Uterus (tissue), 4 donors: Measurements from ENCODE around the gene MUCL1. TPM values are rescaled to one million over a fixed set of nuclear protein-coding genes. Genes with fewer than 3 reads are reported as not detected.
"Not testable (repeated sequence)": the region's sequence is repeated elsewhere in the genome, so short reads cannot be mapped to it uniquely, and the experiment has no call there.

Source experiments
- DNase-seq, 2 donors: peaks; one replicate each; pipeline ENCODE4 v3.0.0-alpha.2; 2019 to 2020
- H3K27ac ChIP-seq, 2 donors: fragments of 200-600 bp; sonication (generic); 1 replicate in 1 of 2; 2 replicates in 1 of 2; pipeline ENCODE4 v1.5.1; 2016 to 2018
- H3K27me3 ChIP-seq, 2 donors: fragments of 200-600 bp; sonication (generic); one replicate each; pipeline ENCODE4 v1.5.1; 2018 to 2019; ENCODE audit warnings: control low read depth in 1 of 2
- H3K36me3 ChIP-seq, 2 donors: fragments of 200-600 bp; sonication (generic); one replicate each; pipeline ENCODE4 v1.5.1; 2019; ENCODE audit warnings: control low read depth in 1 of 2
- H3K4me1 ChIP-seq, 2 donors: fragments of 200-600 bp; sonication (generic); one replicate each; pipeline ENCODE4 v1.5.1; 2018 to 2019; ENCODE audit warnings: control low read depth in 1 of 2
- H3K4me3 ChIP-seq, 2 donors: fragments of 200-600 bp; sonication (generic); 1 replicate in 1 of 2; 2 replicates in 1 of 2; pipeline ENCODE4 v1.5.1; 2018 to 2019; ENCODE audit warnings: mild to moderate bottlenecking in 1 of 2
- H3K9me3 ChIP-seq, 2 donors: fragments of 200-600 bp; sonication (generic); one replicate each; pipeline ENCODE4 v1.5.1; 2019; ENCODE audit warnings: control low read depth in 1 of 2
- POLR2A ChIP-seq, 2 donors: fragments of 450-650 bp; IDR thresholded peaks; one replicate each; pipeline ENCODE4 v1.6.1; 2016; ENCODE audit warnings: antibody characterized with exemption in 2 of 2, mild to moderate bottlenecking in 1 of 2, moderate library complexity in 1 of 2
- intact Hi-C: fragments of 100-400 bp; cut with DNase I; formaldehyde crosslinking; loops from one replicate; pipeline ENCODE4 v1.15.1; 2023; ENCODE audit warnings: low total_unique reads
- total RNA-seq, 4 donors: library from RNA; depleted of rRNA in 3 of 4; stranded (reverse); fragments of >200 nt in 3 of 4; gene quantifications; one replicate each; pipeline versions ENCODE4 v1.1.0 to v1.2.4, GENCODE V29; 2014 to 2023
- TF ChIP-seq, protein P1 (sequence below), 4 experiments: fragments of 200-600 bp in 2 of 4; fragments of 450-650 bp in 2 of 4; sonication (generic) in 2 of 4; IDR thresholded peaks; one replicate each; pipeline ENCODE4 v1.5.1; 2016 to 2019; ENCODE audit warnings: antibody characterized with exemption in 4 of 4, mild to moderate bottlenecking in 2 of 4, moderate library complexity in 1 of 4
- donor health status: DM: yes; HTN: yes; CAD: no.

Gene MUCL1
- total RNA-seq, 4 donors from 2014 or later: not detected

- H3K4me3 ChIP-seq: no peak overlapping the region
- intact Hi-C loops: no loop called here
- H3K4me1 ChIP-seq: no peaks in the 10 kb centered on the region
- TF ChIP-seq POLR2A (IDR thresholded peaks at IDR 0.05): no peak
- TF ChIP-seq, protein P1, sequence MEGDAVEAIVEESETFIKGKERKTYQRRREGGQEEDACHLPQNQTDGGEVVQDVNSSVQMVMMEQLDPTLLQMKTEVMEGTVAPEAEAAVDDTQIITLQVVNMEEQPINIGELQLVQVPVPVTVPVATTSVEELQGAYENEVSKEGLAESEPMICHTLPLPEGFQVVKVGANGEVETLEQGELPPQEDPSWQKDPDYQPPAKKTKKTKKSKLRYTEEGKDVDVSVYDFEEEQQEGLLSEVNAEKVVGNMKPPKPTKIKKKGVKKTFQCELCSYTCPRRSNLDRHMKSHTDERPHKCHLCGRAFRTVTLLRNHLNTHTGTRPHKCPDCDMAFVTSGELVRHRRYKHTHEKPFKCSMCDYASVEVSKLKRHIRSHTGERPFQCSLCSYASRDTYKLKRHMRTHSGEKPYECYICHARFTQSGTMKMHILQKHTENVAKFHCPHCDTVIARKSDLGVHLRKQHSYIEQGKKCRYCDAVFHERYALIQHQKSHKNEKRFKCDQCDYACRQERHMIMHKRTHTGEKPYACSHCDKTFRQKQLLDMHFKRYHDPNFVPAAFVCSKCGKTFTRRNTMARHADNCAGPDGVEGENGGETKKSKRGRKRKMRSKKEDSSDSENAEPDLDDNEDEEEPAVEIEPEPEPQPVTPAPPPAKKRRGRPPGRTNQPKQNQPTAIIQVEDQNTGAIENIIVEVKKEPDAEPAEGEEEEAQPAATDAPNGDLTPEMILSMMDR (IDR thresholded peaks at IDR 0.05): no peak
- H3K27me3 ChIP-seq: no peaks in the 10 kb centered on the region
- no peaks in the 10 kb centered on the region for H3K36me3 ChIP-seq
- H3K27ac ChIP-seq: no peak overlapping the region
- H3K9me3 ChIP-seq: no peaks in the 10 kb centered on the region
- DNase-seq: no peak
Measured at GRCh38 chr12:54870617-54871016, 16.3 kb downstream of the MUCL1 start.

GRCh38 chr12:54879150-54879549 is 24.8 kb downstream of the MUCL1 start:
- Histone ChIP-seq H3K4me1 (no peaks in the 10 kb centered on the region), H3K27ac (no peak overlapping the region), H3K9me3 (no peaks in the 10 kb centered on the region), H3K27me3 (no peaks in the 10 kb centered on the region), H3K4me3 (no peak overlapping the region), H3K36me3 (no peaks in the 10 kb centered on the region)
- intact Hi-C loops: no loop called here
- TF ChIP-seq, protein P1 (IDR thresholded peaks at IDR 0.05): no peak
- TF ChIP-seq POLR2A (IDR thresholded peaks at IDR 0.05): no peak
- no peak for DNase-seq

DNA sequence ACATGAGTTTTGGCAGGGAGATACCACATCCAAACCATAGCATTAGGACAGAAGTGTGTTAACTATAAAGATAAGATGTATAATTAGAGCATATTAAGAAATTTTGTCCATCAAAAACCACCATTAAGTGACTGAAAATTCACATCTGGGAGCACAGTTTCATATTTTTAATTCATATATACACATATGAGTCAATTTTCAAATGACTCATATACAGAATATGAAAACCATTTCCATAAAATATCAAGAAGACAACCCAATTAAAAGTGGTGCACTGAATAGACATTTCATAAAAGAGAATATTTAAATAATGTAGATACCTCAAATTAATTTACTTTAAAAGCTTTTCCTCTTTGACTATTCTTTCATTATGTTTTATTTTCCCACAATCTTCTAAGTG is 25.3 kb downstream of the MUCL1 start:
- H3K9me3 ChIP-seq: no peaks in the 10 kb centered on the region
- DNase-seq: no peak
- H3K27me3 ChIP-seq: no peaks in the 10 kb centered on the region
- no peaks in the 10 kb centered on the region for H3K4me1 ChIP-seq
- H3K36me3 ChIP-seq: no peaks in the 10 kb centered on the region
- no peak for TF ChIP-seq POLR2A (IDR thresholded peaks at IDR 0.05)
- TF ChIP-seq, protein P1 (IDR thresholded peaks at IDR 0.05): no peak
- H3K27ac ChIP-seq: no peak overlapping the region
- H3K4me3 ChIP-seq: no peak overlapping the region
- intact Hi-C loops: no loop called here

GRCh38 chr12:54882079-54882478 is 27.8 kb downstream of the MUCL1 start:
- Histone ChIP-seq H3K36me3 (no peaks in the 10 kb centered on the region), H3K9me3 (no peaks in the 10 kb centered on the region), H3K27me3 (no peaks in the 10 kb centered on the region), H3K27ac (no peak overlapping the region), H3K4me3 (no peak overlapping the region), H3K4me1 (no peaks in the 10 kb centered on the region)
- intact Hi-C loops: no loop called here
- DNase-seq: no peak
- TF ChIP-seq, protein P1 (IDR thresholded peaks at IDR 0.05): no peak
- no peak for TF ChIP-seq POLR2A (IDR thresholded peaks at IDR 0.05)

DNA sequence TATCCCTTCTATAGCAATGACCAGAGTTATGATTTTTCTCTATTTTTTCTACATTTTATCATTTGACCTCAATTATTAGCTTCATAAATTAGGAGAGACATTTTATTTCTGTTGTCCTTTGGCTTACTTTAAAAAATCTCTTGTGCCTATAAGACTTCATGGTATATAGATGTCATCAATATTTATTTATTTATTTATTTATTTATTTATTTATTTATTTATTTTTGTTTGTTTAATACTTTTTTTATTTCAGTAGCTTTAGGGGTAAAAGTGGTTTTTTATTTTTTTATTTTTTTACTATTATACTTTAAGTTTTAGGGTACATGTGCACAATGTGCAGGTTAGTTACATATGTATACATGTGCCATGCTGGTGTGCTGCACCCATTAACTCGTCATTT is 28.3 kb downstream of the MUCL1 start:
- H3K9me3 ChIP-seq, H3K27me3 ChIP-seq, H3K4me1 ChIP-seq, H3K27ac ChIP-seq, intact Hi-C loops, H3K4me3 ChIP-seq, H3K36me3 ChIP-seq, DNase-seq: not testable (repeated sequence)

DNA sequence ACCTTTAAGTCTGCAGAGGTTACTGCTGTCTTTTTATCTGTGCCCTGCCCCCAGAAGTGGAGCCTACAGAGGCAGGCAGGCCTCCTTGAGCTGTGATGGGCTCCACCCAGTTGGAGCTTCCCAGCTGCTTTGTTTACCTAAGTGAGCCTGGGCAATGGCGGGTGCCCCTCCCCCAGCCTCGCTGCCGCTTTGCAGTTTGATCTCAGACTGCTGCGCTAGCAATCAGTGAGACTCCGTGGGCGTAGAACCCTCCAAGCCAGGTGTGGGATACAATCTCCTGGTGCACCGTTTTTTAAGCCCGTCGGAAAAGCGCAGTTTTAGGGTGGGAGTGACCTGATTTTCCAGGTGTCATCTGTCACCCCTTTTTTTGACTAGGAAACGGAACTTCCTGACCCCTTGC is 34.1 kb downstream of the MUCL1 start:
- H3K4me1 ChIP-seq, H3K27ac ChIP-seq, DNase-seq, intact Hi-C loops, H3K9me3 ChIP-seq, H3K4me3 ChIP-seq, H3K27me3 ChIP-seq, H3K36me3 ChIP-seq: not testable (repeated sequence)
